Osteoblast (primary cell): Measurements from ENCODE around the gene CCDC24. TPM values are rescaled to one million over a fixed set of nuclear protein-coding genes. Genes with fewer than 3 reads are reported as not detected.
A peak's percentile ranks its signal among the peaks of the same experiment; 100 is the strongest.

Experiments used
- DNase-seq: peaks from one replicate; pipeline ENCODE4 v3.0.0; 2011; ENCODE audit warnings: low spot score, mixed read lengths; ENCODE audit not compliant: insufficient read length; ENCODE audit errors: missing footprints
- H2AFZ ChIP-seq: 2 replicates; pipeline ENCODE4 v1.6.0; 2011; ENCODE audit warnings: mild to moderate bottlenecking, low read length
- H3K27ac ChIP-seq: 2 replicates; pipeline ENCODE4 v1.5.1; 2011; ENCODE audit warnings: mild to moderate bottlenecking, low read depth, low read length, moderate library complexity
- H3K27me3 ChIP-seq: 2 replicates; pipeline ENCODE4 v1.6.0; 2012; ENCODE audit warnings: mild to moderate bottlenecking, control low read depth, inconsistent platforms, low read length, moderate library complexity; ENCODE audit not compliant: insufficient read depth
- H3K36me3 ChIP-seq: 2 replicates; pipeline ENCODE4 v1.5.1; 2011; ENCODE audit warnings: mild to moderate bottlenecking, low read length, control low read depth, moderate library complexity; ENCODE audit not compliant: insufficient read depth
- H3K4me1 ChIP-seq: 2 replicates; pipeline ENCODE4 v1.5.1; 2011; ENCODE audit warnings: mild to moderate bottlenecking, low read length, control low read depth, moderate library complexity; ENCODE audit not compliant: insufficient read depth
- H3K4me2 ChIP-seq: 2 replicates; pipeline ENCODE4 v1.6.0; 2011; ENCODE audit warnings: mild to moderate bottlenecking, low read length; ENCODE audit not compliant: insufficient read depth
- H3K4me3 ChIP-seq: fragments of 200-600 bp; sonication (generic); 3 replicates; pipeline ENCODE4 v1.5.1; 2012; ENCODE audit warnings: mild to moderate bottlenecking, low read length, inconsistent platforms; ENCODE audit not compliant: insufficient read depth
- H3K79me2 ChIP-seq: 2 replicates; pipeline ENCODE4 v1.6.0; 2012; ENCODE audit warnings: mild to moderate bottlenecking, low read length, control low read depth, inconsistent platforms; ENCODE audit not compliant: insufficient read depth
- H3K9me3 ChIP-seq: 2 replicates; pipeline ENCODE4 v1.5.1; 2011; ENCODE audit warnings: low read depth, low read length, control low read depth
- H4K20me1 ChIP-seq: 2 replicates; pipeline ENCODE4 v1.6.0; 2012; ENCODE audit warnings: mild to moderate bottlenecking, low read length, control low read depth; ENCODE audit not compliant: insufficient read depth
- CTCF ChIP-seq: IDR thresholded peaks from 2 replicates; pipeline ENCODE4 v1.5.1; 2011; ENCODE audit warnings: mild to moderate bottlenecking, low read depth, low read length, moderate library complexity; ENCODE audit errors: extremely low read depth
- total RNA-seq: library from RNA; depleted of rRNA; stranded (reverse); fragments of >200 nt; gene quantifications from 2 replicates; pipeline ENCODE4 v1.2.3, GENCODE V29; 2012

CCDC24 gene
- total RNA-seq, 1 donor: 2.9 TPM

GRCh38 chr1:43963890-43964289 lies 27.5 kb upstream of the CCDC24 start:
- Histone ChIP-seq H3K79me2 (no peaks in the 10 kb centered on the region), H3K4me2 (no peak overlapping the region), H3K36me3 (peaks cover 42% of the 10 kb centered on the region), H3K27ac (no peak overlapping the region), H3K27me3 (no peaks in the 10 kb centered on the region), H3K4me1 (no peaks in the 10 kb centered on the region), H3K4me3 (no peak overlapping the region), H2AFZ (no peak overlapping the region), H4K20me1 (peaks cover 6% of the 10 kb centered on the region), H3K9me3 (no peaks in the 10 kb centered on the region)
- no peak for DNase-seq
- TF ChIP-seq CTCF: no peak

- H3K36me3 ChIP-seq: peaks cover 31% of the 10 kb centered on the region
- H3K79me2 ChIP-seq: peaks cover 4% of the 10 kb centered on the region
- no peak overlapping the region for H2AFZ ChIP-seq
- H3K4me3 ChIP-seq: no peak overlapping the region
- H3K27ac ChIP-seq: no peak overlapping the region
- H3K4me1 ChIP-seq: peaks cover 2% of the 10 kb centered on the region
- no peak overlapping the region for H3K4me2 ChIP-seq
- peaks cover 6% of the 10 kb centered on the region for H4K20me1 ChIP-seq
- no peak for TF ChIP-seq CTCF
- no peak for DNase-seq
- H3K27me3 ChIP-seq: no peaks in the 10 kb centered on the region
- H3K9me3 ChIP-seq: no peaks in the 10 kb centered on the region
Observed at GRCh38 chr1:43965316-43965715, 26.1 kb upstream of the CCDC24 start.

GRCh38 chr1:43968348-43968948 lies 23.0 kb upstream of the CCDC24 start:
- Histone ChIP-seq H3K36me3 (peaks cover 17% of the 10 kb centered on the region), H3K4me3 (no peak overlapping the region), H4K20me1 (no peaks in the 10 kb centered on the region), H3K4me2 (no peak overlapping the region), H2AFZ (no peak overlapping the region), H3K27ac (no peak overlapping the region), H3K79me2 (peaks cover 19% of the 10 kb centered on the region), H3K4me1 (peaks cover 8% of the 10 kb centered on the region), H3K9me3 (no peaks in the 10 kb centered on the region), H3K27me3 (no peaks in the 10 kb centered on the region)
- TF ChIP-seq CTCF: no peak
- DNase-seq: peak; percentile 71

GRCh38 chr1:43969416-43969745 lies 22.0 kb upstream of the CCDC24 start:
- no peak overlapping the region for H2AFZ ChIP-seq
- H3K4me2 ChIP-seq: peak overlapping the region; percentile 69

More at GRCh38 chr1:43969416-43969745, 22.0 kb upstream of the CCDC24 start:
- Histone ChIP-seq H3K9me3 (no peaks in the 10 kb centered on the region), H4K20me1 (no peaks in the 10 kb centered on the region), H3K27me3 (no peaks in the 10 kb centered on the region), H3K4me1 (peaks cover 12% of the 10 kb centered on the region), H3K79me2 (peaks cover 19% of the 10 kb centered on the region), H3K27ac (no peak overlapping the region), H3K4me3 (peak overlapping the region; percentile 99), H3K36me3 (peaks cover 17% of the 10 kb centered on the region)
- no peak for TF ChIP-seq CTCF
- DNase-seq: no peak
